Gastrocnemius medialis (tissue), 4 donors: ENCODE data around the gene MAP3K6.

Source experiments
- POLR2A ChIP-seq, 2 donors: fragments of 450-650 bp; IDR thresholded peaks; one replicate each; pipeline ENCODE4 v1.6.1; 2017; ENCODE audit warnings: antibody characterized with exemption in 2 of 2, mild to moderate bottlenecking in 2 of 2, moderate library complexity in 2 of 2
- TF ChIP-seq, protein P1 (sequence below), 5 experiments: fragments of 450-650 bp in 3 of 5; fragments of 200-600 bp in 2 of 5; sonication (generic) in 2 of 5; IDR thresholded peaks in 4 of 5; conservative IDR thresholded peaks in 1 of 5; 1 replicate in 4 of 5; 2 replicates in 1 of 5; pipeline ENCODE4 v1.5.1; 2016 to 2019; ENCODE audit warnings: antibody characterized with exemption in 5 of 5, mild to moderate bottlenecking in 3 of 5, moderate library complexity in 3 of 5

DNA sequence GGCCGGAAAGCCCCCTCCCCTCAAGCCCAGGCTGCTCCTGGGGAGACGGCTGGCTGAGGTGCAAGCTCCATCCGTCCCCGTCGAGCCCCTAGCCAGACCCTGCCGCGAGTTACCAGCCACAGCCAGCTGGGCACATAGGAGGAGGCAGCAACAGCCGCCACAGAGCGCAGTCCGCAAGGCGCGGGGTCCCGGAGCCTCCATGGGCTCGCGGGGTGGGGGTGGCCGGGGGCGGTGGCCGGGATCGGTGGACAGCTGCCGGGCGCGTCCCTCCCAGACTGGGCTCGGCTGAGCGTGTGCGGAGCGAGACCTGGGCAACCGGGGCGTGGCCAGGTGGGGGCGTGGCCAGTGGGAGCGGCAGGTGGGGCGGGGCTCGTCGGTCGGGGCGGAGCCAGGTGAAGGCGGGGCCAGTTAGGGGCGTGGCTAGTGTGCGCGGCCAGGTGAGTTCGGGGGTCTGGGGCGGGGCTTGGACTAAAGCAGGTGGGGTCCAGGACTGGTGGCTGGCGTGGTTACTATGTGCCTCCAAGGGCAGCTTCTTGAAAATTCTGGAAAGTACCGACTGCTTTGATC is 16.4 kb upstream of the MAP3K6 start, which contains the start of gene CD164L2:
- TF ChIP-seq, protein P1, sequence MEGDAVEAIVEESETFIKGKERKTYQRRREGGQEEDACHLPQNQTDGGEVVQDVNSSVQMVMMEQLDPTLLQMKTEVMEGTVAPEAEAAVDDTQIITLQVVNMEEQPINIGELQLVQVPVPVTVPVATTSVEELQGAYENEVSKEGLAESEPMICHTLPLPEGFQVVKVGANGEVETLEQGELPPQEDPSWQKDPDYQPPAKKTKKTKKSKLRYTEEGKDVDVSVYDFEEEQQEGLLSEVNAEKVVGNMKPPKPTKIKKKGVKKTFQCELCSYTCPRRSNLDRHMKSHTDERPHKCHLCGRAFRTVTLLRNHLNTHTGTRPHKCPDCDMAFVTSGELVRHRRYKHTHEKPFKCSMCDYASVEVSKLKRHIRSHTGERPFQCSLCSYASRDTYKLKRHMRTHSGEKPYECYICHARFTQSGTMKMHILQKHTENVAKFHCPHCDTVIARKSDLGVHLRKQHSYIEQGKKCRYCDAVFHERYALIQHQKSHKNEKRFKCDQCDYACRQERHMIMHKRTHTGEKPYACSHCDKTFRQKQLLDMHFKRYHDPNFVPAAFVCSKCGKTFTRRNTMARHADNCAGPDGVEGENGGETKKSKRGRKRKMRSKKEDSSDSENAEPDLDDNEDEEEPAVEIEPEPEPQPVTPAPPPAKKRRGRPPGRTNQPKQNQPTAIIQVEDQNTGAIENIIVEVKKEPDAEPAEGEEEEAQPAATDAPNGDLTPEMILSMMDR (IDR thresholded peaks at IDR 0.05 in 4 of 5, conservative IDR thresholded peaks at IDR 0.05 in 1 of 5) = no peak
- no peak for TF ChIP-seq POLR2A (IDR thresholded peaks at IDR 0.05)
